ENCODE data around the gene SLC51B.
"Not testable (repeated sequence)": the region's sequence is repeated elsewhere in the genome, so short reads cannot be mapped to it uniquely, and the experiment has no call there.

The SLC51B gene

GRCh38 chr15:65042776-65043327 lies 2.3 kb upstream of the SLC51B start:
- DNase-seq, result no peak

- DNase-seq, result not testable (repeated sequence)
These were observed 969 bp upstream of the SLC51B start for GRCh38 chr15:65044218-65044617.

- no peak for DNase-seq
These were observed 3.1 kb downstream of the SLC51B start for GRCh38 chr15:65048241-65048640.

- DNase-seq, result peak; percentile 30
These were observed 4.2 kb downstream of the SLC51B start for GRCh38 chr15:65049418-65049840.

GRCh38 chr15:65050270-65050669 lies 5.1 kb downstream of the SLC51B start:
- DNase-seq, result no peak

- DNase-seq, result no peak
These were observed 6.1 kb downstream of the SLC51B start for GRCh38 chr15:65051266-65051665.

- no peak for DNase-seq
These were observed 7.8 kb downstream of the SLC51B start for GRCh38 chr15:65052956-65053355.

GRCh38 chr15:65054333-65055200 lies 9.4 kb downstream of the SLC51B start:
- DNase-seq, result no peak

- no peak for DNase-seq
These were observed 10.1 kb downstream of the SLC51B start for GRCh38 chr15:65055201-65055870.

- no peak for DNase-seq
These were observed 10.9 kb downstream of the SLC51B start for GRCh38 chr15:65056106-65056505.

GRCh38 chr15:65056868-65057548 lies 11.8 kb downstream of the SLC51B start:
- DNase-seq, result no peak

- DNase-seq, result no peak
These were observed 12.4 kb downstream of the SLC51B start for GRCh38 chr15:65057549-65057940.

- no peak for DNase-seq
These were observed 13.5 kb downstream of the SLC51B start for GRCh38 chr15:65058394-65059368.

- no peak for DNase-seq
These were observed 14.2 kb downstream of the SLC51B start for GRCh38 chr15:65059369-65059750.

- DNase-seq, result no peak
These were observed 14.9 kb downstream of the SLC51B start for GRCh38 chr15:65059931-65060596.

- DNase-seq, result no peak
These were observed 15.6 kb downstream of the SLC51B start for GRCh38 chr15:65060641-65061397.

- no peak for DNase-seq
These were observed 16.9 kb downstream of the SLC51B start for GRCh38 chr15:65062061-65062460.

GRCh38 chr15:65062726-65063125 lies 17.5 kb downstream of the SLC51B start:
- no peak for DNase-seq

GRCh38 chr15:65066001-65066634 lies 20.9 kb downstream of the SLC51B start:
- DNase-seq, result no peak

- DNase-seq, result no peak
These were observed 21.6 kb downstream of the SLC51B start for GRCh38 chr15:65066635-65067316.

Data from SIG-M5 (cell line).